ENCODE measurements around the gene GRIA3. TPM values are rescaled to one million over a fixed set of nuclear protein-coding genes. Genes with fewer than 3 reads are reported as not detected.

The GRIA3 gene
- total RNA-seq, 1 experiment from 2014 or later: not detected

DNA sequence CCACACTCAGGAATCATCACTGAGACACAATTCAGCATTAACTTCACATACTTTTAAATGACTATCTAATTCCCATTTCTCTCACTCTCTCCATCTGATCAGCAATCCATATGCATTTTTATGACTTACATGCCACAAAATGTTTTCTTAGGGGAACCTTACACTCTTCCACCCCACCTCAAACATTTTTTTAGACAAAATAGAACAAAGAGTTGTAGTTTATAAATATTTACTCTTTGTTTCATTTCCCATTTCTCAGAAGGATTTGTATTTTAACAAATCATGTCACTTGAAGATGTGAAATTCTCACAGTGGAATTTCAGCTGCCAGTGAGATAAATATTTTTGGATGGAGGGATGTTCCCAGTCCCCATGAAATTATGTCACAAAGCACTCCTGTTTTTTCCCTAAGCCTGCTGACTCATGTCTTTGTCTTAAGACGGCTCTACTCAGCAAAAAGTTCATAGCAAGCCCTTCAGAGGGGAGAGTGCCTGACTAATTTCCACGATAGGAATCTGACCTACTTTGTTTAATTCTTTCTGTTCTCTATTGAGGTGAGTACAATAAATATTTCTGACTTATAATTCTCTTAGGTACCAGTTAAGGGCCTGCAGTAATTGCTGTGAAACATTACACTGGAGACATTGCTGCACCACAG, 291.1 kb downstream of the GRIA3 start:
- intact Hi-C loops (cut with micrococcal nuclease): no loop called here
- no peaks in the 10 kb centered on the region for H3K27me3 Mint-ChIP-seq (ENCODE audit: insufficient read depth, unreplicated experiment)
- peak; percentile 2 for DNase-seq (ENCODE audit: unreplicated experiment)
- BruUV-seq (replicated peaks): no TSS peak
- H3K27ac Mint-ChIP-seq (ENCODE audit: low read depth, unreplicated experiment): no peak overlapping the region
- CTCF ChIA-PET: no interaction called here
- TF ChIP-seq, protein P1, sequence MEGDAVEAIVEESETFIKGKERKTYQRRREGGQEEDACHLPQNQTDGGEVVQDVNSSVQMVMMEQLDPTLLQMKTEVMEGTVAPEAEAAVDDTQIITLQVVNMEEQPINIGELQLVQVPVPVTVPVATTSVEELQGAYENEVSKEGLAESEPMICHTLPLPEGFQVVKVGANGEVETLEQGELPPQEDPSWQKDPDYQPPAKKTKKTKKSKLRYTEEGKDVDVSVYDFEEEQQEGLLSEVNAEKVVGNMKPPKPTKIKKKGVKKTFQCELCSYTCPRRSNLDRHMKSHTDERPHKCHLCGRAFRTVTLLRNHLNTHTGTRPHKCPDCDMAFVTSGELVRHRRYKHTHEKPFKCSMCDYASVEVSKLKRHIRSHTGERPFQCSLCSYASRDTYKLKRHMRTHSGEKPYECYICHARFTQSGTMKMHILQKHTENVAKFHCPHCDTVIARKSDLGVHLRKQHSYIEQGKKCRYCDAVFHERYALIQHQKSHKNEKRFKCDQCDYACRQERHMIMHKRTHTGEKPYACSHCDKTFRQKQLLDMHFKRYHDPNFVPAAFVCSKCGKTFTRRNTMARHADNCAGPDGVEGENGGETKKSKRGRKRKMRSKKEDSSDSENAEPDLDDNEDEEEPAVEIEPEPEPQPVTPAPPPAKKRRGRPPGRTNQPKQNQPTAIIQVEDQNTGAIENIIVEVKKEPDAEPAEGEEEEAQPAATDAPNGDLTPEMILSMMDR (IDR thresholded peaks at IDR 0.05; ENCODE audit: unreplicated experiment): no peak
- POLR2A ChIA-PET: interaction anchor here (0.7 kb wide), 1 partner anchor 185 kb away, joined by 4 read pairs; no protein-coding TSS in a partner anchor
- no peak overlapping the region for H3K4me3 Mint-ChIP-seq (ENCODE audit: unreplicated experiment)
- H3K9me3 Mint-ChIP-seq (ENCODE audit: unreplicated experiment): no peaks in the 10 kb centered on the region
- H3K4me1 Mint-ChIP-seq (ENCODE audit: insufficient read depth, unreplicated experiment): no peaks in the 10 kb centered on the region
- no peaks in the 10 kb centered on the region for H3K36me3 Mint-ChIP-seq (ENCODE audit: insufficient read depth, unreplicated experiment)

DNA sequence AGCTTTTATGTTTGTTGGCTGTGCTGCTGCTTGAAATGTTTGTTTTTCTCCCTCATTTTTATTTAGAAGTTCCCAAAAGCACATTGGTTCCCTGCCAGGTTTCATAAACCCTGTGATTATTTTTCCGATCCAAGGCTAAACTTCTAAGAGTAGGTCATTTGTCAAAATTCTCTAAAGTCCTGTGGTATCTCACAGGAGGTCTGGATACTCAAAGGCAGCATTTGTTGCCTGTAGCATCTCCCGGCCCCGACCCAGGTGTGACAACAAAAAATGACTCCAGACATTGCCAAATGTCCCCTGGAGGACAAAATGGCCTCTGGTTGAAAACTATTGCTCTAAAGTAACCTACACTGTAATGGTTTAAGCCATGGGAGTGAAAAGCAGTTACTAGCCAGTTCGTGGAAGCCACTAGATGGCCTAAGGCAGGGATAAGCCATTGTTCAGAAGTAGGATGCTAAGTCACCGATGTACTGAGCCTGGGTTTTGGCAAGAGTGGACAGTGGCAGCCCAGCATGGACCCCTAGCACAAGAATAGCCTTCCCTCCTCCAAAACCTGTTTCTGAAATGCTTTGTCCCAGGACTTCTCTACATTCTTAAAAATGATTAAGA, 292.6 kb downstream of the GRIA3 start:
- no peak for DNase-seq (ENCODE audit: unreplicated experiment)
- Mint-ChIP-seq H3K27me3 (ENCODE audit: insufficient read depth, unreplicated experiment) (no peaks in the 10 kb centered on the region), H3K36me3 (ENCODE audit: insufficient read depth, unreplicated experiment) (no peaks in the 10 kb centered on the region), H3K4me1 (ENCODE audit: insufficient read depth, unreplicated experiment) (no peaks in the 10 kb centered on the region), H3K4me3 (ENCODE audit: unreplicated experiment) (no peak overlapping the region), H3K27ac (ENCODE audit: low read depth, unreplicated experiment) (no peak overlapping the region), H3K9me3 (ENCODE audit: unreplicated experiment) (no peaks in the 10 kb centered on the region)
- BruUV-seq (replicated peaks): no TSS peak
- CTCF ChIA-PET: no interaction called here
- intact Hi-C loops (cut with micrococcal nuclease): no loop called here
- POLR2A ChIA-PET: no interaction called here
- TF ChIP-seq, protein P1 (IDR thresholded peaks at IDR 0.05; ENCODE audit: unreplicated experiment): no peak

DNA sequence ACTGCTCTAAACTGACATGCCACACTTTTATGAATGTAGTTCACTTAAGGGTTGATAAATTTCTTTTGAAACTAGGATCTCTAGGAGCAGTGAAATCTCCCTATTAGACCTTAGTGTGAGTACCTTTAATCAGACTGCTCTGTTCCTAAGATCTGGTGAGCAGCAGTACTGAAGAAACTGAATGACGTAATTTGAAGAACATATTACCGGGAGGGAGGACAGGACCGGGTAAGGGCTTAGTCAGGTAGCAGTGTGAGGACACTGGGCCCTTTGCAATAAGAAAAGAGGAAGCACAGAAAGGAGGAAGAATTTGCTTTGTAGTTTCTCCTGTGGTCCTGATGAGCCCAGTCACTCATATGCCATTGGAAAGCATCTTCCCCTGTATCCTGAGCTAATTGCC, 293.6 kb downstream of the GRIA3 start:
- no peak for DNase-seq (ENCODE audit: unreplicated experiment)
- no peak overlapping the region for H3K27ac Mint-ChIP-seq (ENCODE audit: low read depth, unreplicated experiment)
- intact Hi-C loops (cut with micrococcal nuclease): no loop called here
- TF ChIP-seq, protein P1 (IDR thresholded peaks at IDR 0.05; ENCODE audit: unreplicated experiment): no peak
- CTCF ChIA-PET: no interaction called here
- H3K36me3 Mint-ChIP-seq (ENCODE audit: insufficient read depth, unreplicated experiment): peaks cover 7% of the 10 kb centered on the region
- no peaks in the 10 kb centered on the region for H3K9me3 Mint-ChIP-seq (ENCODE audit: unreplicated experiment)
- H3K4me3 Mint-ChIP-seq (ENCODE audit: unreplicated experiment): no peak overlapping the region
- no peaks in the 10 kb centered on the region for H3K4me1 Mint-ChIP-seq (ENCODE audit: insufficient read depth, unreplicated experiment)
- BruUV-seq (replicated peaks): no TSS peak
- POLR2A ChIA-PET: no interaction called here
- no peaks in the 10 kb centered on the region for H3K27me3 Mint-ChIP-seq (ENCODE audit: insufficient read depth, unreplicated experiment)

DNA sequence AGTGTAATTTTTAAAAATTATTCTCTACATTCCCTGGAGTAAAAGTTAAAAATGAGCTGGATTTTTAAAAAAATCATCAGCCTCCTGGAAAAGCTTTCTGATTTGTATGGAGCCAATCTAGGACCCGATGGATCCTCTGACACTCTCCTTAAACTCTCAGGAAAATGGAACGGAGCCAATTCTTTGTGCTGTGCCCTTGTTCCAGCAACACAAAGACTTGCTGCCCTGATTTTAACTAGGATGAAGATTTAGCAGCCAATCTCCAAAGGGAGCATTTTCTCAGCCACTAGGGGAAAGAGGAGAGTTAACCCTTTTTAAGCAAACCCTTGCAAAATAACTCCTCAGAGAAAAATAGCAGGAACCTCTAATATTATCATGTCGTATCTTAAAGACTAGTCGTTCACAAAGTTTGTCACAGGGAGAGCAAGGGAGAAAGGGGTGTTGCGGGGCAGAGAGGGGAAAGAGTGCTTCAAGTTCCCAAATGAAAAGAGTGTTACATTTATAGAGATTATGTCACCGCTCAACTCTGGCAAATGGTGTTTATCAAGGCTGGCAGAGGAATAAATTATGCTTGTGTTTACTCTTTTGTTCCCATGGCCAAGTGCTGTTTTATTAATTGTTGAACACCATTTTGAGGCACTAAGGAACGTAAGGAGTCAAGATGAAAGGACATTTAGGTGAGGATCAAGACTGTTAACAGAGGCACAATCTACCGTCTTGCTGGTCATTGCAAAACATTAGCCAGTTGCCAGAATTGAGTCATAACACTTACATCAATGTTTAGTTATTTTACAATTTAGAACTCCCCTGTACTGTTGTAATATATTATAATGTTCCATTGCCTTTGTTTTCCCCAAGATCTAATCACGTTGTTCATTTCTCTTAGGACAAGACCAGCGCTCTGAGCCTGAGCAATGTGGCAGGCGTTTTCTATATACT, 298.1 kb downstream of the GRIA3 start:
- H3K4me3 Mint-ChIP-seq (ENCODE audit: unreplicated experiment): no peak overlapping the region
- no TSS peak for BruUV-seq (replicated peaks)
- peaks cover 7% of the 10 kb centered on the region for H3K36me3 Mint-ChIP-seq (ENCODE audit: insufficient read depth, unreplicated experiment)
- no peak overlapping the region for H3K27ac Mint-ChIP-seq (ENCODE audit: low read depth, unreplicated experiment)
- no peaks in the 10 kb centered on the region for H3K4me1 Mint-ChIP-seq (ENCODE audit: insufficient read depth, unreplicated experiment)
- POLR2A ChIA-PET: no interaction called here
- no peaks in the 10 kb centered on the region for H3K9me3 Mint-ChIP-seq (ENCODE audit: unreplicated experiment)
- TF ChIP-seq, protein P1 (IDR thresholded peaks at IDR 0.05; ENCODE audit: unreplicated experiment): no peak
- H3K27me3 Mint-ChIP-seq (ENCODE audit: insufficient read depth, unreplicated experiment): no peaks in the 10 kb centered on the region
- intact Hi-C loops (cut with micrococcal nuclease): no loop called here
- DNase-seq (ENCODE audit: unreplicated experiment): peak; percentile 24
- CTCF ChIA-PET: interaction anchor here (0.6 to 1.2 kb wide), 3 partner anchors 32 to 1649 kb away, joined by 3 to 4 read pairs (median 3); no protein-coding TSS in a partner anchor
